GM12865 (cell line): Measurements from ENCODE around the gene S100A12.

ENCODE experiments used
- DNase-seq: peaks from one replicate; pipeline ENCODE4 v3.0.0; 2010; ENCODE audit warnings: low read depth
- H3K4me3 ChIP-seq: 2 replicates; pipeline ENCODE4 v1.5.1; 2011; ENCODE audit warnings: mild to moderate bottlenecking, low read depth, low read length, control low read depth
- CTCF ChIP-seq: IDR thresholded peaks from 2 replicates; pipeline ENCODE4 v1.5.1; 2011; ENCODE audit warnings: low read length, control low read depth, low read depth, inconsistent platforms; ENCODE audit not compliant: insufficient read depth; ENCODE audit errors: missing control alignments

The S100A12 gene

GRCh38 chr1:153404768-153405167, 29.3 kb upstream of the S100A12 start:
- peak; percentile 55 for TF ChIP-seq CTCF
- peak; percentile 38 for DNase-seq
- H3K4me3 ChIP-seq = no peak overlapping the region

- TF ChIP-seq CTCF = no peak
- no peak overlapping the region for H3K4me3 ChIP-seq
- no peak for DNase-seq
Observed at GRCh38 chr1:153404086-153404635, 28.7 kb upstream of the S100A12 start.

- TF ChIP-seq CTCF = no peak
- no peak overlapping the region for H3K4me3 ChIP-seq
- DNase-seq = no peak
Observed at GRCh38 chr1:153403421-153404085, 28.1 kb upstream of the S100A12 start.

GRCh38 chr1:153402226-153402625, 26.8 kb upstream of the S100A12 start:
- no peak for DNase-seq
- H3K4me3 ChIP-seq = no peak overlapping the region
- no peak for TF ChIP-seq CTCF

- DNase-seq = no peak
- no peak overlapping the region for H3K4me3 ChIP-seq
- no peak for TF ChIP-seq CTCF
Observed at GRCh38 chr1:153401461-153401860, 26.0 kb upstream of the S100A12 start.

GRCh38 chr1:153400244-153400643, 24.8 kb upstream of the S100A12 start:
- DNase-seq = no peak
- H3K4me3 ChIP-seq = no peak overlapping the region
- TF ChIP-seq CTCF = no peak

- TF ChIP-seq CTCF = no peak
- no peak overlapping the region for H3K4me3 ChIP-seq
- DNase-seq = no peak
Observed at GRCh38 chr1:153399401-153400055, 24.1 kb upstream of the S100A12 start.
